Activated T-helper 1 cell treated with anti-CD3 and anti-CD28 coated beads, Interleukin-2, amount 50 U/mL, for 16 hours (primary cell): ENCODE results near the gene SPPL2C.

Experiments used
- DNase-seq, 2 donors: peaks; one replicate each; pipeline ENCODE4 v3.0.0-alpha.2; 2020; ENCODE audit warnings: low read depth in 1 of 2, low spot score in 1 of 2

The SPPL2C gene

DNA sequence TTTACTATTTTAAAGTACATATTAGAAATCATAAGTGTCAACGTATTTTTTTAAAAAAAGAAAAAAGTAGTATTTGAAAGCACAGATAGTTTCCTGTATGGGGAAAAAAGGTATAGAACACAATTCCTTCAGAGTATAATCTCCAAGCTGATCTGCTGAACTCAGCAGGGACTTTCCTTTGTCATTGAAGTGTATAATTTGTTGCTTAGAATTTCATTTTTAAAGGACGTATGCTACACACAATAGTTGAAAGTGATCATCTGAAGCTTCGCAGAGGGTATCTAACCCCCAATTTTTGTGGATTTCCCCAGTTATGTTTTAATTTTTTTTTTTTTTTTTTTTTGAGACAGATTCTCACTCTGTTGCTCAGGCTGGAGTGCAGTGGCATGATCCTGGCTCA, 29.5 kb downstream of the SPPL2C start:
- no peak for DNase-seq

DNA sequence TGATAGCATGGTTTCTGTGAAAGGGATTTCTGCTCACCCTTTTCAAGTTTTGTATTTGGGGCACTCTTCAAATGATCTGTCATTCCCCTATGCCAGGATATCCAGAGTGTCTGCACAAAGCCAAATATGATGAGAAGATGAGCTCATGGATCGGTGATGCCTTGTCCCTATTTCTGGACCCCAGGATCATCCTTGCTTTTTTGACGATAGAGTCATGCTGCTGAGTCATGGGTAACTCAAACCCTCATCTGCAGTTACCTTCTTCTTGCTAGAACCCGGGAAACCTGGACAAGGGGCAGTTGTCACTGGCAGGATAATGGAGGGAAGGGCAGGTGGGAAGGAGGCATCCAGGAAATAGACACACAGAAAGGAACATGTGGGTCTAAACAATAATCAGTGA, 31.9 kb downstream of the SPPL2C start:
- DNase-seq = no peak

DNA sequence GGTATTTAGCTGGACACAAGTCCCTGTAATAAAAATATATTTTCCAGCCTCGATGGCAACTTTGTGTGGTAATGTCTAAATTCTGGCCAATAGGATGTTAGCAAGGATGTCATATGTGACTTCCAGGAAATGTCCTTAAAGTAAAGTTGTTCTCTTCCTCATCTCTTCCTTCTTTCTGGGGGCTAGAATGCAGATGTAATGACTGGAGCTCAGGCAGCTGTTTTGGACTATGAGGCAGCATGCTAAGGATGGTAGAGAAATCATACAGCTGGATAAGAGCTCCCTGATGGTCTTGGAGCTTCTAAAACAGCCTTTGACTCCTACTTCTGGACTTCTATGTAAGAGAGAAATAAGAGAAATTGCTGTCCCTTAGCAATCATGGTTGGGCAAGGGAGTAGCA, 32.8 kb downstream of the SPPL2C start:
- DNase-seq = no peak

DNA sequence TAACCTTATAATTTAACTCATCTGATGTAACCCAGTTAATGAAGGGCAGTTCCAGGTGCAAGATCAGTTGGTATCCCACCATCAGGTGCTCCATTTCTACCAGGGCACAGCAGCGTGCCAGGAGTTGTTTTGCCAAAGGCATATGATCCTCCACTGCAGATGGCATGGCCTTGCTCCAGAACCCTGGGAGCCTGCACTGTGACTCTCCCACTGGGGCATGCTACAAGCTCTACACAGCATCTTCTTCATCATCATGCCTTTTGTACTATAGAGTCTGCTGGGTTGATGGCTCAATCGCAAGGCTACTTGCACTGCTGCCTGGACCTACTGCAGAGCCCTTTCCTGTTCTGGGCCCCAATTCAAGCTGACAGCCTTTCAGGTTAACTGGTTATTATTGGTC, 38.4 kb downstream of the SPPL2C start:
- DNase-seq = no peak

DNA sequence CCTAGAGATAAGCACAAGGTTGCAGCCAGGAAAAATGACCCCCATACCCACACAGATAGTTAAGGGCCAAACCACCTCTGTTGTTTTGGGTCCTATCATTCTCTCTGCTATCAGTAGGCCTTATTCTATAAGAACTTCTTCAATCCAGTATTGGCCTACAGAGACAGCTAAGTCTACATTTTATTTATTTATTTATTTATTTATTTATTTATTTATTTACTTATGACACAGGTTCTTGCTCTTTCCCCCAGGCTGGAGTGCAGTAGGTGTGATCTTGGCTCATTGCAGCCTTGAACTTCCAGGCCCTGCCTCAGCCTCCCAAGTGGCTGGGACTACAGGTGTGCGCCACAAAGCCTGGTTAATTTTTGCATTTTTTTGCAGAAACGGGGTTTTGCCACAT, 42.2 kb downstream of the SPPL2C start:
- DNase-seq = no peak

DNA sequence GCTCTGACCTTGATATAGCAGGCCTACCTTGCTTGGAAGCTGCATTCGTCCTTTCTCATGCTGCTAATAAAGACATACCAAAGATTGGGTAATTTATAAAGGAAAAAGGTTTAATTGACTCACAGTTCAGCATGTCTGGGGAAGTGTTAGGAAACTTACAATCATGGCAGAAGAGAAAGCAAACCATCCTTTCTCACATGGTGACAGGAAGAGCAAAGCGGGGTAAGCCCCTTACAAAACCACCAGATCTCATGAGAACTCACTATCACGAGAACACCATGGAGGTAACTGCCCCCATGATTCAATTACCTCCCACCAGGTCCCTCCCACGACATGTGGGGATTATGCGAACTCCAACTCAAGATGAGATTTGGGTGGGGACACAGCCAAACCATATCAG, 43.7 kb downstream of the SPPL2C start:
- no peak for DNase-seq

DNA sequence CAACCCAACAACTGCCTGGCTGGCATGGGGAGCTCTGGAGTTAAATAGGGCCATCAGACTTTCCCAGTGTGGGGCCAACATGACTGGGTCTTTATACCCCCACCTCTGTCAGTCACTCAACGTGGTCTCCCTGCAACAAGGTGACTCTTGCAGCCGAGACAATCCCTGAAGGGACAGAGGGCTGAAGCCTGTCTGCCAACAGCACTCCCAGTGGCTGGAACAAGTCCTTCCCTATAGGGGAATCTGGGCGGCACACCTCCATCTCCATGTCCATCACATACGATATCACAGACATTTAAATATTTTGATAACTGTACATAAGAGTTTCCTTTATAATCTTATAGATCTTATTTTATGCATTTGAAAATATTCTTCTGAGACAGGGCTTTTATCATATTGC, 44.9 kb downstream of the SPPL2C start:
- no peak for DNase-seq

DNA sequence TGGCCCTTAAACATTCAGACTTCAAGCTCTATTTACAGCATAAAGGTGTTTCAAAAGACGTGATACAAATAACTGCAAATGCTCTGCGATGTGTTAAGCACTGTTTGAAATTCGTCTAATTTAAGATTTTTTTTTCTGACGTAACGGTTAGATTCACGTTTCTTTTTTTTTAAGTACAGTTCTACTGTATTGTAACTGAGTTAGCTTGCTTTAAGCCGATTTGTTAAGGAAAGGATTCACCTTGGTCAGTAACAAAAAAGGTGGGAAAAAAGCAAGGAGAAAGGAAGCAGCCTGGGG, 49.0 kb downstream of the SPPL2C start:
- no peak for DNase-seq

DNA sequence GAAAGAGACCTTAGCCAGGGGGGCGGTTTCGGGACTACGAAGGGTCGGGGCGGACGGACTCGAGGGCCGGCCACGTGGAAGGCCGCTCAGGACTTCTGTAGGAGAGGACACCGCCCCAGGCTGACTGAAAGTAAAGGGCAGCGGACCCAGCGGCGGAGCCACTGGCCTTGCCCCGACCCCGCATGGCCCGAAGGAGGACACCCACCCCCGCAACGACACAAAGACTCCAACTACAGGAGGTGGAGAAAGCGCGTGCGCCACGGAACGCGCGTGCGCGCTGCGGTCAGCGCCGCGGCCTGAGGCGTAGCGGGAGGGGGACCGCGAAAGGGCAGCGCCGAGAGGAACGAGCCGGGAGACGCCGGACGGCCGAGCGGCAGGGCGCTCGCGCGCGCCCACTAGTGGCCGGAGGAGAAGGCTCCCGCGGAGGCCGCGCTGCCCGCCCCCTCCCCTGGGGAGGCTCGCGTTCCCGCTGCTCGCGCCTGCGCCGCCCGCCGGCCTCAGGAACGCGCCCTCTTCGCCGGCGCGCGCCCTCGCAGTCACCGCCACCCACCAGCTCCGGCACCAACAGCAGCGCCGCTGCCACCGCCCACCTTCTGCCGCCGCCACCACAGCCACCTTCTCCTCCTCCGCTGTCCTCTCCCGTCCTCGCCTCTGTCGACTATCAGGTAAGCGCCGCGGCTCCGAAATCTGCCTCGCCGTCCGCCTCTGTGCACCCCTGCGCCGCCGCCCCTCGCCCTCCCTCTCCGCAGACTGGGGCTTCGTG, 49.5 kb downstream of the SPPL2C start, which contains the start of gene MAPT:
Gene MAPT, plus strand, starts transcription at position 533 of the 763 bp plus-strand sequence. CDS start 67,784 bp downstream, outside the sequence.
- peak; percentile 51 to 76 for DNase-seq

DNA sequence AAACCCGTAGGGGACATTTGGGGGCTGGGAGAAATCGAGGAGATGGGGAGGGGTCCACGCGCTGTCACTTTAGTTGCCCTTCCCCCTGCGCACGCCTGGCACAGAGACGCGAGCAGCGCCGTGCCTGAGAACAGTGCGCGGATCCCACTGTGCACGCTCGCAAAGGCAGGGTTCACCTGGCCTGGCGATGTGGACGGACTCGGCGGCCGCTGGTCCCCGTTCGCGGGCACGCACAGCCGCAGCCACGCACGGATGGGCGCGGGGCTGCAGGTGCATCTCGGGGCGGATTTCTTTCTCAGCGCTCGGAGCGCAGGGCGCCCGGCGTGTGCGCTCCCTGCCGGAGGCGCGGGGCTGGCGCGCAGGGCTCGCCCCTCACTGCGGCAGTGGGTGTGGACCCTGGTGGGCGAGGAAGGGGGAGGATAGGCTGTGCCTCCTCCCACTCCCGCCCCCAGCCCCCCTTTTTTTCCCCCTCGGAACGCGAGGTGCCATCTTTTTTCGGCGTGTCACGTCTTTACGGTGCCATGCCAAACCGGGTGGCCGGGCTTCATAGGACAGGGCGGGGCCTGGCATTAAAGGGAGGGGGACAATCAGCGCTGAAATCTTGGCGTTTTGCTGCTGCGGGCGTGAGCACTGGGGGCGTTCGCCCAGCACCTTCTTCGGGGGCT, 50.8 kb downstream of the SPPL2C start:
- DNase-seq = no peak

DNA sequence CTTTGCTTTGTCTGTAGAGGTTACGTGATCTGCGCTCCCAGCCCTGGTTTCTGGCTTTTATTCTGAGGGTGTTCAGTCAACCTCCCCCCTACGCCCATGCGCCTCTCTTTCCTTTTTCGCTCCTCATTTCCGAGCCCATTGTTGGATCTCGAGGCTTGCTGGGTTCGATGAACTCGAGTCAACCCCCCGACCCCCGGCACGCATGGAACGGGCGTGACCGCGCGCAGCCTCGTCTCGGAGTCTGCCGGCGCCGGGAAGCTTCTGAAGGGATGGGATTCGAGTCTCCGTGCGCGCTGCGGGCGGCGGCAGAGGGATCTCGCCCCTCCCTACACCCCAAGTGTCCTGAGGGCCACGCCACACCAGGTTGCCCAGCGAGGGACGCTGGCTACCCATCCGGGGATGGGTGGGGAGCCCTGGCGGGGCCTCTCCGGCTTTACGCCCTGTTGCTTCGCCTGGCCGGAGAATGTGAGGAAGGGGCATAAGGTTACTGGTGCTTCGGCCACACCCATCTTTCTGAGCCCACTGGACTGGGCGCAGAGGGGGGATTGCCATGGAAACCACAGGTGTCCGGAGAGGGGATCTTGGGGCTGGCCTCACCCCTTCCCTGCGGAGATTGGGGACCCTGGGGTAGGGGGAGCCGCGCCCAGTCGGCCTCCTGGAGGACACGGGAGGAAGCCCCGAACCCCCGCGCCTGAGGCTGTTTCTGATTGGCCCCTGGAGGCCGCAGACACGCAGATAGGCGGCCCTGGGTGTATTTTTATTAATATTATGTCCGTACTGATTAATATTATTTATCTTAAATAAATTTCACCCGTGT, 51.5 kb downstream of the SPPL2C start:
- DNase-seq = no peak
